Measurements from ENCODE around the gene DTX2.
"Not testable (repeated sequence)": the region's sequence is repeated elsewhere in the genome, so short reads cannot be mapped to it uniquely, and the experiment has no call there.

DNA sequence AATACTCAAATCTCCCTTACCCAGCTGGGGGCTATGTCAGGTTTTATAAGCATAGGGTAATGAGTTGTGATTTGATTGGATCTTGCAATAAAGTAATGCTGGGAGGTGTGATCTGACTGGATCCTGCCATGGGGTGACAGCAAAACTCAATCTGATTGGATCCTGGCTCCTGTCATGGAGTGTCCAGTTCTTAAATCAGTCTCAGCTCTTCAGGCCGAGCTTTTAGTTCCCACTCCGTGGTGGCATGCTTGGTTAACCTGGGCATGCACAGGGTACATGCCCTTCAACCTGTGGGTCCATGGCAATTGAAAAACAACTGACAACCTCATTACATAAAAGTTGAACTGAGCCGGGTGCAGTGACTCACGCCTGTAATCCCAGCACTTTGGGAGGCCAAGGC is 64.7 kb downstream of the DTX2 start:
- TF ChIP-seq, protein P1, sequence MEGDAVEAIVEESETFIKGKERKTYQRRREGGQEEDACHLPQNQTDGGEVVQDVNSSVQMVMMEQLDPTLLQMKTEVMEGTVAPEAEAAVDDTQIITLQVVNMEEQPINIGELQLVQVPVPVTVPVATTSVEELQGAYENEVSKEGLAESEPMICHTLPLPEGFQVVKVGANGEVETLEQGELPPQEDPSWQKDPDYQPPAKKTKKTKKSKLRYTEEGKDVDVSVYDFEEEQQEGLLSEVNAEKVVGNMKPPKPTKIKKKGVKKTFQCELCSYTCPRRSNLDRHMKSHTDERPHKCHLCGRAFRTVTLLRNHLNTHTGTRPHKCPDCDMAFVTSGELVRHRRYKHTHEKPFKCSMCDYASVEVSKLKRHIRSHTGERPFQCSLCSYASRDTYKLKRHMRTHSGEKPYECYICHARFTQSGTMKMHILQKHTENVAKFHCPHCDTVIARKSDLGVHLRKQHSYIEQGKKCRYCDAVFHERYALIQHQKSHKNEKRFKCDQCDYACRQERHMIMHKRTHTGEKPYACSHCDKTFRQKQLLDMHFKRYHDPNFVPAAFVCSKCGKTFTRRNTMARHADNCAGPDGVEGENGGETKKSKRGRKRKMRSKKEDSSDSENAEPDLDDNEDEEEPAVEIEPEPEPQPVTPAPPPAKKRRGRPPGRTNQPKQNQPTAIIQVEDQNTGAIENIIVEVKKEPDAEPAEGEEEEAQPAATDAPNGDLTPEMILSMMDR (IDR thresholded peaks at IDR 0.05): not testable (repeated sequence)
- not testable (repeated sequence) for TF ChIP-seq POLR2A (IDR thresholded peaks at IDR 0.05)

Measured in tibial nerve (tissue), 3 donors.